Astrocyte (in vitro differentiated cells and primary cell): Measurements from ENCODE around the gene GABRR3. TPM values are rescaled to one million over a fixed set of nuclear protein-coding genes. Genes with fewer than 3 reads are reported as not detected.

Experiments used
- DNase-seq: peaks from one replicate; pipeline ENCODE4 v3.0.0-alpha.2; 2010; ENCODE audit warnings: low read depth
- FAIRE-seq: peaks from 2 replicates; lab custom pipeline; 2011; peaks lifted over from hg19 to GRCh38; lab: Jason Lieb, UNC
- H2AFZ ChIP-seq: 2 replicates; pipeline ENCODE4 v1.6.0; 2012; ENCODE audit warnings: low read depth, low read length, inconsistent platforms
- H3K27ac ChIP-seq: 2 replicates; pipeline ENCODE4 v1.5.1; 2011; ENCODE audit warnings: low read depth, low read length, inconsistent platforms
- H3K27me3 ChIP-seq: 2 replicates; pipeline ENCODE4 v1.6.0; 2011; ENCODE audit warnings: low read length, inconsistent platforms; ENCODE audit not compliant: insufficient read depth
- H3K36me3 ChIP-seq: 2 replicates; pipeline ENCODE4 v1.5.1; 2011; ENCODE audit warnings: low read length, inconsistent platforms; ENCODE audit not compliant: insufficient read depth
- H3K4me1 ChIP-seq: 2 replicates; pipeline ENCODE4 v1.5.1; 2011; ENCODE audit warnings: low read length, inconsistent platforms; ENCODE audit not compliant: insufficient read depth
- H3K4me2 ChIP-seq: 2 replicates; pipeline ENCODE4 v1.6.0; 2012; ENCODE audit warnings: low read length, inconsistent platforms
- H3K4me3 ChIP-seq: 2 replicates; pipeline ENCODE4 v1.5.1; 2011; ENCODE audit warnings: low read depth, mild to moderate bottlenecking, low read length, inconsistent platforms; ENCODE audit not compliant: insufficient read depth
- H3K79me2 ChIP-seq: 2 replicates; pipeline ENCODE4 v1.6.0; 2012; ENCODE audit warnings: mild to moderate bottlenecking, low read length, inconsistent platforms; ENCODE audit not compliant: insufficient read depth
- H3K9ac ChIP-seq: 2 replicates; pipeline ENCODE4 v1.6.0; 2012; ENCODE audit warnings: mild to moderate bottlenecking, low read length, inconsistent platforms
- H3K9me3 ChIP-seq: 2 replicates; pipeline ENCODE4 v1.5.1; 2012; ENCODE audit warnings: low read depth, mild to moderate bottlenecking, low read length, inconsistent platforms; ENCODE audit not compliant: insufficient read depth
- H4K20me1 ChIP-seq: 2 replicates; pipeline ENCODE4 v1.6.0; 2012; ENCODE audit warnings: low read length, inconsistent platforms; ENCODE audit not compliant: insufficient read depth
- H3K27ac Mint-ChIP-seq: one replicate; pipeline ENCODE4 v1.8.0; 2021; ENCODE audit warnings: mild to moderate bottlenecking, mixed read lengths; ENCODE audit not compliant: unreplicated experiment
- H3K27me3 Mint-ChIP-seq: one replicate; pipeline ENCODE4 v1.8.0; 2021; ENCODE audit warnings: low read depth, mixed read lengths; ENCODE audit not compliant: unreplicated experiment
- H3K36me3 Mint-ChIP-seq: one replicate; pipeline ENCODE4 v1.8.0; 2021; ENCODE audit warnings: low read depth, mixed read lengths; ENCODE audit not compliant: unreplicated experiment
- H3K4me1 Mint-ChIP-seq: one replicate; pipeline ENCODE4 v1.8.0; 2021; ENCODE audit warnings: low read depth, mixed read lengths; ENCODE audit not compliant: unreplicated experiment
- H3K4me3 Mint-ChIP-seq: one replicate; pipeline ENCODE4 v1.8.0; 2021; ENCODE audit warnings: mild to moderate bottlenecking, moderate library complexity, mixed read lengths; ENCODE audit not compliant: unreplicated experiment
- H3K9me3 Mint-ChIP-seq: one replicate; pipeline ENCODE4 v1.8.0; 2021; ENCODE audit warnings: mild to moderate bottlenecking, mixed read lengths; ENCODE audit not compliant: unreplicated experiment
- EZH2 ChIP-seq: IDR thresholded peaks from 2 replicates; pipeline ENCODE4 v1.6.1; 2012; ENCODE audit warnings: mild to moderate bottlenecking, low read length, inconsistent platforms; ENCODE audit not compliant: insufficient read depth
- total RNA-seq: library from RNA; stranded (reverse); gene quantifications from 2 replicates; pipeline ENCODE4 v1.2.1, GENCODE V29; 2021
- TF ChIP-seq, protein P1 (sequence below): IDR thresholded peaks from 2 replicates; pipeline ENCODE4 v1.5.1; 2011; ENCODE audit warnings: low read depth, mild to moderate bottlenecking, inconsistent platforms, low read length, moderate library complexity; ENCODE audit not compliant: insufficient read depth

The GABRR3 gene
- total RNA-seq, 1 donor from 2014 or later, result not detected

- TF ChIP-seq EZH2, result no peak
- TF ChIP-seq, protein P1, sequence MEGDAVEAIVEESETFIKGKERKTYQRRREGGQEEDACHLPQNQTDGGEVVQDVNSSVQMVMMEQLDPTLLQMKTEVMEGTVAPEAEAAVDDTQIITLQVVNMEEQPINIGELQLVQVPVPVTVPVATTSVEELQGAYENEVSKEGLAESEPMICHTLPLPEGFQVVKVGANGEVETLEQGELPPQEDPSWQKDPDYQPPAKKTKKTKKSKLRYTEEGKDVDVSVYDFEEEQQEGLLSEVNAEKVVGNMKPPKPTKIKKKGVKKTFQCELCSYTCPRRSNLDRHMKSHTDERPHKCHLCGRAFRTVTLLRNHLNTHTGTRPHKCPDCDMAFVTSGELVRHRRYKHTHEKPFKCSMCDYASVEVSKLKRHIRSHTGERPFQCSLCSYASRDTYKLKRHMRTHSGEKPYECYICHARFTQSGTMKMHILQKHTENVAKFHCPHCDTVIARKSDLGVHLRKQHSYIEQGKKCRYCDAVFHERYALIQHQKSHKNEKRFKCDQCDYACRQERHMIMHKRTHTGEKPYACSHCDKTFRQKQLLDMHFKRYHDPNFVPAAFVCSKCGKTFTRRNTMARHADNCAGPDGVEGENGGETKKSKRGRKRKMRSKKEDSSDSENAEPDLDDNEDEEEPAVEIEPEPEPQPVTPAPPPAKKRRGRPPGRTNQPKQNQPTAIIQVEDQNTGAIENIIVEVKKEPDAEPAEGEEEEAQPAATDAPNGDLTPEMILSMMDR, result no peak
- no peaks in the 10 kb centered on the region for H3K4me1 ChIP-seq
- no peak overlapping the region for H3K4me3 ChIP-seq
- Mint-ChIP-seq H3K27me3 (no peaks in the 10 kb centered on the region), H3K27ac (no peak overlapping the region), H3K4me3 (no peak overlapping the region), H3K9me3 (no peaks in the 10 kb centered on the region), H3K36me3 (no peaks in the 10 kb centered on the region), H3K4me1 (no peaks in the 10 kb centered on the region)
- no peaks in the 10 kb centered on the region for H3K79me2 ChIP-seq
- H3K27me3 ChIP-seq, result no peaks in the 10 kb centered on the region
- no peak for FAIRE-seq
- no peaks in the 10 kb centered on the region for H3K9me3 ChIP-seq
- H3K9ac ChIP-seq, result no peak overlapping the region
- no peak overlapping the region for H3K4me2 ChIP-seq
- H4K20me1 ChIP-seq, result no peaks in the 10 kb centered on the region
- no peak overlapping the region for H3K27ac ChIP-seq
- DNase-seq, result no peak
- no peak overlapping the region for H2AFZ ChIP-seq
- no peaks in the 10 kb centered on the region for H3K36me3 ChIP-seq
Observed at GRCh38 chr3:98068824-98069223, 33.7 kb upstream of the GABRR3 start.

- H3K9me3 Mint-ChIP-seq, result no peaks in the 10 kb centered on the region
- TF ChIP-seq EZH2, result no peak
- TF ChIP-seq, protein P1, result no peak
- FAIRE-seq (no peak), DNase-seq (no peak)
- H3K27ac Mint-ChIP-seq, result peak overlapping the region; percentile 41
- Histone ChIP-seq H3K9ac (no peak overlapping the region), H3K9me3 (no peaks in the 10 kb centered on the region), H3K27ac (no peak overlapping the region), H3K79me2 (no peaks in the 10 kb centered on the region), H3K4me2 (no peak overlapping the region), H3K4me3 (no peak overlapping the region), H3K4me1 (no peaks in the 10 kb centered on the region), H2AFZ (no peak overlapping the region), H3K27me3 (no peaks in the 10 kb centered on the region), H3K36me3 (no peaks in the 10 kb centered on the region), H4K20me1 (no peaks in the 10 kb centered on the region)
- no peak overlapping the region for H3K4me3 Mint-ChIP-seq
- peaks cover 2% of the 10 kb centered on the region for H3K27me3 Mint-ChIP-seq
- H3K4me1 Mint-ChIP-seq, result peaks cover 11% of the 10 kb centered on the region
- no peaks in the 10 kb centered on the region for H3K36me3 Mint-ChIP-seq
Observed at GRCh38 chr3:98058244-98058960, 23.3 kb upstream of the GABRR3 start.

DNA sequence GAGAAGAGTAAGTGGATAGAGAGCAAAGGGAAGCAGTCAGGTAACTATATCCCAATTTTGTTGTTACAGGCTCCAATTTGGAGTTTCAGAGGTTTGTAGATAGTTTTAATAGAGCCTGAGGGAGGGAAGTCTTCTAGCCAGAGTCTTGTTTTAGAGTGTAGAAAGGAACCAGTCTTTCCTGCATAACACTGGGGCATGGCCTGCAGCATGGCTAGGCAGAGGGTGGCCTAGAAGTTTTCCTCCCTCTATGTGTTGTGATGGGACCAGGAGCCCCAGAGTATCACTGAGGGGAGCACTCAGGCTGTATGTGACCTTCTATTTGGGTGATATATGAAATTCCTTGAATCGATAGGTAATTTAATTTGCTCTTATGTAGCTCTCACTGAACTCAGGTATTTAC lies 22.5 kb upstream of the GABRR3 start:
- DNase-seq (no peak), FAIRE-seq (no peak)
- H3K27me3 ChIP-seq, result no peaks in the 10 kb centered on the region
- no peaks in the 10 kb centered on the region for H3K79me2 ChIP-seq
- H3K36me3 Mint-ChIP-seq, result no peaks in the 10 kb centered on the region
- H4K20me1 ChIP-seq, result no peaks in the 10 kb centered on the region
- H3K4me1 ChIP-seq, result no peaks in the 10 kb centered on the region
- H3K9ac ChIP-seq, result no peak overlapping the region
- no peak overlapping the region for H3K4me3 Mint-ChIP-seq
- no peak overlapping the region for H3K4me3 ChIP-seq
- no peaks in the 10 kb centered on the region for H3K9me3 ChIP-seq
- no peak overlapping the region for H2AFZ ChIP-seq
- H3K27me3 Mint-ChIP-seq, result peaks cover 2% of the 10 kb centered on the region
- no peak overlapping the region for H3K27ac Mint-ChIP-seq
- TF ChIP-seq EZH2, result no peak
- H3K27ac ChIP-seq, result no peak overlapping the region
- H3K9me3 Mint-ChIP-seq, result no peaks in the 10 kb centered on the region
- H3K36me3 ChIP-seq, result no peaks in the 10 kb centered on the region
- H3K4me1 Mint-ChIP-seq, result peaks cover 11% of the 10 kb centered on the region
- H3K4me2 ChIP-seq, result no peak overlapping the region
